Measurements from ENCODE around the gene TDRD15. TPM values are rescaled to one million over a fixed set of nuclear protein-coding genes. Genes with fewer than 3 reads are reported as not detected.
"Not testable (repeated sequence)": the region's sequence is repeated elsewhere in the genome, so short reads cannot be mapped to it uniquely, and the experiment has no call there.

Gene TDRD15
- total RNA-seq = under 1 TPM in 1 of 2 donors, not detected in 1; 0.06 TPM
- long read RNA-seq = 0 reads

- intact Hi-C loops (cut with DNase I, micrococcal nuclease) = no loop called here
- no peak for DNase-seq
- no peak for ATAC-seq
Measured at GRCh38 chr2:21123473-21124393, at the start of gene TDRD15. TDRD15 (plus strand) TSS chr2:21123968; CDS start chr2:21137468, 13,500 bp downstream.

DNA sequence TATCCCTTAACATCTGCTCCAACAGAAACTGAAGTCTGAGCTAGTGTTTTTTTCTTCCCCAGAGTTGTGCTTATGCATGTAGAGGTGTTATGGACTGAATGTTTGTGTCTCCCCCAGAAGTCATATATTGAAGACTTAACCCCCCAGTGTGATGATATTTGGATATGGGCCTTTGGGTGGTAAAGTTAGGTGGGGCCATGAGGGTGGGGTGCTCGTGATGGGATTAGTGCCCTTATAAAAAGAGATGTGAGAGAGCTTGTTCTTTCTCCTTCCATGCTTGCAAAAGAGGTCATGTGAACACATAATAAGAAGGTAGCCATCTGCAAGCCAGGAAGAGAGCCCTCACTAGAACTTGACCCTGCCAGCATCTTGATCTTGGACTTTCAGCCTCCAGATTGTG lies 45.5 kb upstream of the TDRD15 start:
- ATAC-seq (no peak), DNase-seq (no peak)
- intact Hi-C loops (cut with DNase I, micrococcal nuclease) = no loop called here

DNA sequence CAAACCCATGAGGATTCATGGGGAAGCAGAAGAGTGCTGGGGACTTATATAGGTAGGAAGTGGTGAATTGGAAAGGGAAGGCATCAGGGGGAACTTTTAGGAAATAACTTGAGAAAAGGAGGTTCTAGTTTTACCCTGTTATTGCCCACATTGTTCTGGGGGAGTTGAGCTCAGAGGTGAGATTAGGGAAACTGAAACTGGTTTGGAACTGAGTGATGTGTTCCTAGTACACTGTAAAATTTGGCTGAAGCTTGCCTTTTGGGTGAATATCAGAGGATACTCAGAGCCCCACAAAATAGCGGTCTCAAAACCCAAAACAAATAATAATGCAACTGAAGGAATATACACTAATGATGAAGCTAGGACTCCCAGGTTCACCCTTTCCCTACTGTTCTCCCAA lies 40.3 kb upstream of the TDRD15 start:
- intact Hi-C loops (cut with DNase I, micrococcal nuclease) = no loop called here
- DNase-seq = no peak
- no peak for ATAC-seq

DNA sequence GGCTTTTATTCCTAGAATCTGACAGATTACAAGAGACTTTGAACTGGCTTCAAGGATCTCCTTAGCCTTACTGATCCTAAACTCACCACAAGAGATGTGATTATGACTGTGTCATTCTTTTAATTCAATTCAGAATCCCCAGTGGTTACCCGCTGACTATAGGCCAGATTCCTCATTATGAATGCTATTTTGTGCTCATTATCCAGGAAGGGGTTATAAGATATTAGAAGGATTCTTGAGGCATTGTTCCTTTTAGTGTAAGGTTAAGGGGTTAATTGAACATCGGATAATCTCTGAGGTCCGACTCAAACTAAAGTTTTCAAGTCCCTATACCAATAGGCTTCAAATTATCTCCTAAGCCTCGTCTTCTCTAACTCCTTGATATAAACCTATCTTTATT lies 39.4 kb upstream of the TDRD15 start:
- intact Hi-C loops (cut with DNase I, micrococcal nuclease) = no loop called here
- DNase-seq (no peak), ATAC-seq (no peak)

GRCh38 chr2:21092308-21092869 lies 31.4 kb upstream of the TDRD15 start:
- ATAC-seq (no peak), DNase-seq (no peak)
- intact Hi-C loops (cut with DNase I, micrococcal nuclease) = no loop called here

DNA sequence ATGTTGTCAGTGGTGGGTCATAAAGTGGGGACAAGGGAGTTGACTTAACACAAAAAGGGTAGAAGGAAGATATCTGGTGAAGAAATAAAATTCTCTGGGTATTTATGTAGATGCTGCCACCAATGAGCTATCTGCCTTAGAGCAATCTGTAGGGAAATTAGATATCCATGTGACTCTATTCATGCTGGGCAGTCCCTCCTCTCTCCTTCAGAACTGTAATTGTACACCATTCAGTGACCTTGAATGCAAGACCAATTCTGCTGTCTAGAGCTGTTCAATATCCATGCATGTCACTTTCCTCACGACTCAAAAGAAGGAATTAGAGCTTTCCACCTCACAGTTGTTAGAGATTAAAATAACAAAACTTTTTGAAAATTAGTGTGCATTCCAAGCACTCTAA lies 28.6 kb upstream of the TDRD15 start:
- intact Hi-C loops (cut with DNase I, micrococcal nuclease) = no loop called here
- ATAC-seq (no peak), DNase-seq (no peak)

- ATAC-seq (no peak), DNase-seq (no peak)
- intact Hi-C loops (cut with DNase I, micrococcal nuclease) = no loop called here
Measured at GRCh38 chr2:21095714-21096113, 28.1 kb upstream of the TDRD15 start.

- intact Hi-C loops (cut with DNase I, micrococcal nuclease) = no loop called here
- ATAC-seq (no peak), DNase-seq (no peak)
Measured at GRCh38 chr2:21096458-21096857, 27.3 kb upstream of the TDRD15 start.

GRCh38 chr2:21097331-21097730 lies 26.4 kb upstream of the TDRD15 start:
- peak; percentile 81 for ATAC-seq
- intact Hi-C loops (cut with DNase I, micrococcal nuclease) = no loop called here
- no peak for DNase-seq

GRCh38 chr2:21098294-21098693 lies 25.5 kb upstream of the TDRD15 start:
- intact Hi-C loops (cut with DNase I, micrococcal nuclease) = no loop called here
- ATAC-seq (no peak), DNase-seq (no peak)

GRCh38 chr2:21099281-21099907 lies 24.4 kb upstream of the TDRD15 start:
- no peak for DNase-seq

GRCh38 chr2:21101514-21102155 lies 22.1 kb upstream of the TDRD15 start:
- DNase-seq; intact Hi-C loops (cut with DNase I, micrococcal nuclease); ATAC-seq: not testable (repeated sequence)

More at GRCh38 chr2:21099281-21099907, 24.4 kb upstream of the TDRD15 start:
- no peak for ATAC-seq
- intact Hi-C loops (cut with DNase I, micrococcal nuclease) = no loop called here

GRCh38 chr2:21102356-21102755 lies 21.4 kb upstream of the TDRD15 start:
- ATAC-seq (no peak), DNase-seq (no peak)
- intact Hi-C loops (cut with DNase I, micrococcal nuclease) = no loop called here

- intact Hi-C loops (cut with DNase I, micrococcal nuclease) = no loop called here
- DNase-seq = no peak
Measured at GRCh38 chr2:21103274-21103891, 20.4 kb upstream of the TDRD15 start.

GRCh38 chr2:21104030-21104660 lies 19.6 kb upstream of the TDRD15 start:
- no peak for ATAC-seq
- no peak for DNase-seq
- intact Hi-C loops (cut with DNase I, micrococcal nuclease) = no loop called here

More at GRCh38 chr2:21103274-21103891, 20.4 kb upstream of the TDRD15 start:
- no peak for ATAC-seq

DNA sequence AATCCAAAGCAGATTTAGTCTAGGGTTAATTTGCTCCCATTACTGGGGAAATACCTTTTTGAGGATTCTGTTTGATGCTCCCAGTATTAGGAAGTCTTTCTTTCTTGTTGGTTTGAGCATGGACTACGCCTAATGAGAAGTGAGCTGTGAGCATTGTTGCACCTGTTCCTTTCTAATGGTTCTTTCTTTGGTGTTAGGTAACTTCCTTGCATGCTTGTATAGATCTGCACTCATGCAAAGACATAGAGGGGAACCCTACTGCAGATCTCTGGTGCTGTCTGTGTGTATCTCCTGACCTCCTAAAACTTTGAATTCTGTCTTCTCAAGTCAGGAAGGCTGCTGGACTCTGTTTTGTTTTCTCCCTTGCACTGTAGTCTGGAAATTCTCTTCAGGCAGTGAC lies 12.8 kb upstream of the TDRD15 start:
- no peak for DNase-seq
- intact Hi-C loops (cut with DNase I, micrococcal nuclease) = no loop called here
- ATAC-seq = no peak

GRCh38 chr2:21117688-21118087 lies 6.1 kb upstream of the TDRD15 start:
- ATAC-seq (no peak), DNase-seq (no peak)
- intact Hi-C loops (cut with DNase I, micrococcal nuclease) = no loop called here

DNA sequence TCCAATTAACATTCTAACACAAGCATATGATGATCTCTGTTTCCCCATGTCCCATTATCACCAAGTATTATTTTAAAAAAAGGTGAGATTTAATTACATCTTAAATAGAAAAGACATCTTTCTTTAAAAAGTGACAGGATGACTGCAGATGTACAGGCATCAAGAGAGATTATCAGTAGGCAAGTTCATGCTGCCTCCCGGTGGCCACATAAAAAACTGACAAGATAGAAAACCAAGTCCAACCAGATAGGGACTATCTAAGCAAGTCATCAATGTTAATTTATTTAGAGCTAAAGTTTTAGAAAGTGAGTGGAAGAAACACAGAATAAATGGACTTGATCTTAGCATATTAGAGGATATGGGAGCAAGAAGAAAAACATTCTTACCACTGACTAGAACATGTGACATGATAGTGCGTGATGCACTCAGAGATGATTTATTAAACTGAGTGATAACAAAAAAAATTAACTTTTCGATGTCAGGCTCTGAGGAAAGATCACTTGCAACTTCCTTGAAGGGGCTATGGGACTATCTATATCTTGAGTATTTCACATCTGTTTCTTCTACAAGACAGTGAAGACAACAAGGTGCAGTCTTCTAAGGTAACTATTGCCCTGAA lies 5.4 kb upstream of the TDRD15 start:
- DNase-seq = peak in 1 of 2 donors; percentile 18
- ATAC-seq = peak; percentile 50
- intact Hi-C loops (cut with DNase I, micrococcal nuclease) = no loop called here
